Gastroesophageal sphincter (tissue), 4 donors: Measurements from ENCODE around the gene RTBDN. TPM values are rescaled to one million over a fixed set of nuclear protein-coding genes. Genes with fewer than 3 reads are reported as not detected.

Experiments used
- ATAC-seq: fragments of 150-250 bp; one replicate; pipeline ENCODE4 v1.9.1; 2016; ENCODE audit warnings: mild to moderate bottlenecking, moderate library complexity
- H3K27ac ChIP-seq, 4 donors: fragments of 200-600 bp; sonication (generic) in 3 of 4; 1 replicate in 3 of 4; 2 replicates in 1 of 4; pipeline ENCODE4 v1.5.1; 2016 to 2019
- H3K27me3 ChIP-seq: fragments of 200-600 bp; sonication (generic); one replicate; pipeline ENCODE4 v1.5.1; 2019
- H3K36me3 ChIP-seq, 2 donors: fragments of 200-600 bp; sonication (generic); one replicate each; pipeline ENCODE4 v1.5.1; 2019; ENCODE audit warnings: control low read depth in 1 of 2
- H3K4me1 ChIP-seq, 3 donors: fragments of 200-600 bp; sonication (generic); 1 replicate in 2 of 3; 2 replicates in 1 of 3; pipeline ENCODE4 v1.5.1; 2016 to 2019; ENCODE audit warnings: control low read depth in 2 of 3
- H3K4me3 ChIP-seq, 2 donors: fragments of 200-600 bp; sonication (generic); one replicate each; pipeline ENCODE4 v1.5.1; 2019; ENCODE audit warnings: mild to moderate bottlenecking in 1 of 2, moderate library complexity in 1 of 2
- H3K9me3 ChIP-seq, 3 donors: fragments of 200-600 bp; sonication (generic); one replicate each; pipeline ENCODE4 v1.5.1; 2017 to 2019; ENCODE audit warnings: control low read depth in 2 of 3
- CTCF ChIP-seq, 4 experiments: fragments of 200-600 bp in 2 of 4; fragments of 450-650 bp in 2 of 4; sonication (generic) in 1 of 4; IDR thresholded peaks; one replicate each; pipeline ENCODE4 v1.5.1; 2017 to 2019; ENCODE audit warnings: antibody characterized with exemption in 4 of 4, mild to moderate bottlenecking in 2 of 4, moderate library complexity in 2 of 4
- EP300 ChIP-seq: sonication (generic); formaldehyde crosslinking; IDR thresholded peaks from one replicate; pipeline ENCODE4 v1.6.1; 2017; ENCODE audit warnings: antibody characterized with exemption, mild to moderate bottlenecking
- POLR2A ChIP-seq, 2 donors: fragments of 450-650 bp; IDR thresholded peaks; one replicate each; pipeline ENCODE4 v1.6.1; 2017; ENCODE audit warnings: antibody characterized with exemption in 2 of 2, mild to moderate bottlenecking in 2 of 2, moderate library complexity in 1 of 2
- POLR2AphosphoS5 ChIP-seq: sonication (generic); formaldehyde crosslinking; IDR thresholded peaks from one replicate; pipeline ENCODE4 v1.6.1; 2017; ENCODE audit warnings: antibody characterized with exemption
- WGBS, 2 donors: methylation state at CpG; one replicate each; pipeline ENCODE4 v1.1.5; 2018; ENCODE audit warnings: low coverage in 1 of 2; 5-methylcytosine and 5-hydroxymethylcytosine counted together
- total RNA-seq, 4 donors: library from RNA; depleted of rRNA; stranded (reverse); fragments of >200 nt; gene quantifications; one replicate each; pipeline ENCODE4 v1.1.0, GENCODE V29; 2016

The RTBDN gene
- total RNA-seq, 4 donors from 2014 or later: 1.1 TPM; not detected in 3

DNA sequence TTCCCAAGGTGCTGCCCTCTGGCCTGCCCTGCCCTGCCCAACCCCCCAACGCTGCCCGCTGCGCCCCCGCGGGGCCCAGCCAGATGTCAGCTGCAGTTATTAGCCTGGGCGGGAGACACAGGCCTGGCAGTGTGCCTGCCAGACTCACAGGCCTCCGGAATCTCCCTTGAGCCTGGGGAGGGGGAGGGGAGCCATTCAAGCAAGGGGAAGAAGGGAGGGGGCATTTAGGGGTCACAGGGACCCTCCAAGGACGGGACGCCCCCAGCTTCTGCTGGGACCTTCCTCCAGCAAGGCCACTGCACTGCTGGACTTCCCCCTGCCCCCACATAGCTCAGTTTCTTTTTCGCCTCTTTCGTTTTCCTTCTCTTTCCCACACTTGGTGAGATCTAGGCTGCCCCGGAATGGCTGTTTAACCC is 45.7 kb downstream of the RTBDN start:
- ATAC-seq: no peak
- Histone ChIP-seq H3K4me1 (peaks cover 0 to 71% (median 42%) of the 10 kb centered on the region in 3 donors), H3K27me3 (no peaks in the 10 kb centered on the region), H3K36me3 (no peaks in the 10 kb centered on the region), H3K27ac (peak overlapping the region; percentile 89 to 100 (median 98)), H3K9me3 (no peaks in the 10 kb centered on the region), H3K4me3 (peak overlapping the region; percentile 60 to 97)
- TF ChIP-seq CTCF (IDR thresholded peaks at IDR 0.05): no peak
- TF ChIP-seq EP300: no peak
- TF ChIP-seq POLR2A (IDR thresholded peaks at IDR 0.05): no peak
- TF ChIP-seq POLR2AphosphoS5: no peak
- WGBS, 2 donors: no CpG with 5 or more reads among the region's 12 CpGs

- TF ChIP-seq POLR2A (IDR thresholded peaks at IDR 0.05): no peak
- no peak for TF ChIP-seq EP300
- TF ChIP-seq CTCF (IDR thresholded peaks at IDR 0.05): no peak
- no peak for TF ChIP-seq POLR2AphosphoS5
- H3K4me1 ChIP-seq: peaks cover 0 to 75% (median 47%) of the 10 kb centered on the region in 3 donors
- no peak for ATAC-seq
- peak overlapping the region in 1 of 2 donors; percentile 97 for H3K4me3 ChIP-seq
- WGBS, 2 donors: 15 to 18% methylated on average over 4 of the region's 4 CpGs
- no peaks in the 10 kb centered on the region for H3K27me3 ChIP-seq
- no peaks in the 10 kb centered on the region for H3K36me3 ChIP-seq
- H3K27ac ChIP-seq: peak overlapping the region; percentile 89 to 100 (median 98)
- H3K9me3 ChIP-seq: no peaks in the 10 kb centered on the region
Measured at GRCh38 chr19:12788042-12788681, 46.2 kb downstream of the RTBDN start.

DNA sequence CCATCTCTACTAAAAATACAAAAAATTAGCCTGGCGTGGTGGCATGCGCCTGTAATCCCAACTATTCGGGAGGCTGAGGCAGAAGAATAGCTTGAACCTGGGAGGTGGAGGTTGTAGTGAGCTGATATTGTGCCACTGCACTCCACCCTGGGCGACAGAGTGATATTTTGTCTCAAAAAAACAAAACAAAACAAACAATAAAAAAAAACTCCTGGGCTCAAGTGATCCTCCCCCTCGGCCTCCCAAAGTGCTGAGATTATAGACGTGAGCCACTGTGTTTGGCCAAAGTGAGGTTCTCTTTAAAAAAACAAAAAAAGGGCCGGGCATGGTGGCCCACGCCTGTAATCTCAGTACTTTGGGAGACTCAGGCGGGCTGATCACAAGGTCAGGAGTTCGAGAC is 46.9 kb downstream of the RTBDN start:
- H3K36me3 ChIP-seq: no peaks in the 10 kb centered on the region
- TF ChIP-seq EP300 (no peak), POLR2A (IDR thresholded peaks at IDR 0.05) (no peak), POLR2AphosphoS5 (no peak), CTCF (IDR thresholded peaks at IDR 0.05) (no peak)
- H3K27ac ChIP-seq: peak overlapping the region in 3 of 4 donors; percentile 98 to 100 (median 99)
- no peaks in the 10 kb centered on the region for H3K9me3 ChIP-seq
- WGBS, 2 donors: 81 to 87% methylated on average over 5 to 10 of the region's 10 CpGs
- no peak for ATAC-seq
- H3K4me3 ChIP-seq: no peak overlapping the region
- no peaks in the 10 kb centered on the region for H3K27me3 ChIP-seq
- H3K4me1 ChIP-seq: peaks cover 0 to 82% (median 51%) of the 10 kb centered on the region in 3 donors

- Histone ChIP-seq H3K27ac (peak overlapping the region in 3 of 4 donors; percentile 98 to 100 (median 99)), H3K4me1 (peaks cover 0 to 87% (median 51%) of the 10 kb centered on the region in 3 donors), H3K4me3 (no peak overlapping the region), H3K27me3 (no peaks in the 10 kb centered on the region), H3K36me3 (no peaks in the 10 kb centered on the region), H3K9me3 (no peaks in the 10 kb centered on the region)
- TF ChIP-seq CTCF (IDR thresholded peaks at IDR 0.05) (no peak), POLR2A (IDR thresholded peaks at IDR 0.05) (no peak), EP300 (no peak), POLR2AphosphoS5 (no peak)
- 56 to 65% methylated on average over 2 to 3 of the region's 3 CpGs for WGBS, 2 donors
- ATAC-seq: no peak
Measured at GRCh38 chr19:12786952-12787351, 47.4 kb downstream of the RTBDN start.
